Type B pancreatic cell (in vitro differentiated cells): ENCODE results near the gene SNRNP48. TPM values are rescaled to one million over a fixed set of nuclear protein-coding genes. Genes with fewer than 3 reads are reported as not detected.

Experiments used
- DNase-seq: peaks from one replicate; pipeline ENCODE4 v3.0.0; 2021; ENCODE audit warnings: mixed read lengths; ENCODE audit not compliant: unreplicated experiment; ENCODE audit errors: extremely low spot score
- H3K27ac Mint-ChIP-seq: 2 replicates; pipeline ENCODE4 v1.8.0; 2021; ENCODE audit warnings: mild to moderate bottlenecking, mixed read lengths
- H3K27me3 Mint-ChIP-seq: 2 replicates; pipeline ENCODE4 v1.8.0; 2021; ENCODE audit warnings: mixed read lengths
- H3K36me3 Mint-ChIP-seq: 2 replicates; pipeline ENCODE4 v1.8.0; 2021; ENCODE audit warnings: mixed read lengths
- H3K4me1 Mint-ChIP-seq: one replicate; pipeline ENCODE4 v1.8.0; 2021; ENCODE audit warnings: mixed read lengths; ENCODE audit not compliant: unreplicated experiment
- H3K4me3 Mint-ChIP-seq: 2 replicates; pipeline ENCODE4 v1.8.0; 2021; ENCODE audit warnings: mild to moderate bottlenecking, mixed read lengths
- H3K9me3 Mint-ChIP-seq: 2 replicates; pipeline ENCODE4 v1.8.0; 2021; ENCODE audit warnings: mixed read lengths
- CTCF ChIP-seq: fragments of 200-600 bp; sonication (generic); conservative IDR thresholded peaks from 2 replicates; pipeline ENCODE4 v1.5.0; 2021; ENCODE audit warnings: antibody characterized with exemption, mild to moderate bottlenecking
- total RNA-seq: library from RNA; stranded (reverse); gene quantifications from 2 replicates; pipeline ENCODE4 v1.2.1, GENCODE V29; 2021; ENCODE audit warnings: low replicate concordance

SNRNP48 gene
- total RNA-seq, 1 donor from 2014 or later = 21.5 TPM

GRCh38 chr6:7555671-7556070 is 34.3 kb upstream of the SNRNP48 start:
- Mint-ChIP-seq H3K27ac (peak overlapping the region; percentile 72), H3K36me3 (peaks cover 30% of the 10 kb centered on the region), H3K9me3 (no peaks in the 10 kb centered on the region)

GRCh38 chr6:7556394-7557106 is 33.4 kb upstream of the SNRNP48 start:
- H3K27ac Mint-ChIP-seq = peak overlapping the region; percentile 72

More at GRCh38 chr6:7555671-7556070, 34.3 kb upstream of the SNRNP48 start:
- no peak for TF ChIP-seq CTCF
- peaks cover 7% of the 10 kb centered on the region for H3K4me1 Mint-ChIP-seq
- no peaks in the 10 kb centered on the region for H3K27me3 Mint-ChIP-seq
- no peak overlapping the region for H3K4me3 Mint-ChIP-seq
- DNase-seq = no peak

GRCh38 chr6:7557652-7558051 is 32.3 kb upstream of the SNRNP48 start:
- no peak for TF ChIP-seq CTCF
- Mint-ChIP-seq H3K4me1 (peaks cover 11% of the 10 kb centered on the region), H3K27ac (peak overlapping the region; percentile 61)

More at GRCh38 chr6:7556394-7557106, 33.4 kb upstream of the SNRNP48 start:
- Mint-ChIP-seq H3K27me3 (no peaks in the 10 kb centered on the region), H3K36me3 (peaks cover 35% of the 10 kb centered on the region), H3K9me3 (no peaks in the 10 kb centered on the region), H3K4me3 (no peak overlapping the region), H3K4me1 (peaks cover 8% of the 10 kb centered on the region)
- TF ChIP-seq CTCF = no peak
- no peak for DNase-seq

DNA sequence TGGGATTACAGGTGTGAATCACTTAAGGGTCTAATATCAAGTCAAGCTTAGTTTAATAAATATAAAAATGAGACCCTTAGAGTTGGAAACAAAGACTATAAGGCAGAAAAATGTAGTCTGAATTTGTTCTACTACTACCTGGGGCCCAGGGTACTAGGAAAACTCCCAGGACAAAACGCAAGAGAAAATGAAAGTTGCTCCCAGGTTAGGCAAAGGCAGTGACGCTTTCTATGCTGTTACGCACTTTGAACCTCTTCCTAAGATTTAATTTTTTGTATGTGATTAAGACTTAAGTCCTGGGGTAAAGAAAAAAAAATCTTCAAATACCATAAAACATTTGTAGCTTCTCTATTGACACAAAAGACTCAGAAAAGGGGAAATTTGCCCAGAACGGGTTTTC is 31.2 kb upstream of the SNRNP48 start:
- peak overlapping the region; percentile 66 for H3K27ac Mint-ChIP-seq
- H3K27me3 Mint-ChIP-seq = no peaks in the 10 kb centered on the region
- no peaks in the 10 kb centered on the region for H3K9me3 Mint-ChIP-seq
- no peak for TF ChIP-seq CTCF
- H3K4me3 Mint-ChIP-seq = no peak overlapping the region
- peaks cover 11% of the 10 kb centered on the region for H3K4me1 Mint-ChIP-seq
- DNase-seq = no peak
- H3K36me3 Mint-ChIP-seq = peaks cover 44% of the 10 kb centered on the region

More at GRCh38 chr6:7557652-7558051, 32.3 kb upstream of the SNRNP48 start:
- no peaks in the 10 kb centered on the region for H3K9me3 Mint-ChIP-seq
- H3K4me3 Mint-ChIP-seq = no peak overlapping the region
- peaks cover 38% of the 10 kb centered on the region for H3K36me3 Mint-ChIP-seq
- no peak for DNase-seq
- no peaks in the 10 kb centered on the region for H3K27me3 Mint-ChIP-seq

DNA sequence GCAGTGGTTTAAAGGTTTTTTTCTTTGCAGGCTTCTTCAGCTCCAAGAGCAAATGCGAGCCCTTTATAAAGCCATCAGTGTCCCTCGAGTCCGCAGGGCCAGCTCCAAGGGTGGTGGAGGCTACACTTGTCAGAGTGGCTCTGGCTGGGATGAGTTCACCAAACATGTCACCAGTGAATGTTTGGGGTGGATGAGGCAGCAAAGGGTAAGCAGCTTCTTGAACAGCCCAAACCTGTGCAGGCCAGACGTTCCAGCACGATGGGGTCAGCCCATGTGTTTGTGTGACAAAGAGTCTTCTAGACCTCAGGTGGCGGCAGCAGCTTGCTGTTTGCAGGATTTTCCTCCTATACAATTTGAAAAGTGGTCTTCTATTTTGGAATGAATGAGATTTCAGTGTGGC is 30.8 kb upstream of the SNRNP48 start:
- Mint-ChIP-seq H3K27ac (peak overlapping the region; percentile 66), H3K36me3 (peaks cover 47% of the 10 kb centered on the region), H3K9me3 (no peaks in the 10 kb centered on the region), H3K4me1 (peaks cover 11% of the 10 kb centered on the region), H3K4me3 (peak overlapping the region; percentile 2), H3K27me3 (no peaks in the 10 kb centered on the region)
- no peak for DNase-seq
- TF ChIP-seq CTCF = no peak
